GM12878 (cell line): ENCODE results near the gene QPRT. TPM values are rescaled to one million over a fixed set of nuclear protein-coding genes. Genes with fewer than 3 reads are reported as not detected.
"Not testable (repeated sequence)": the region's sequence is repeated elsewhere in the genome, so short reads cannot be mapped to it uniquely, and the experiment has no call there.

Experiments
- ATAC-seq: fragments of 200-7000 bp; cut with Tn5 transposase; 3 replicates; pipeline ENCODE4 v1.9.1; 2020; ENCODE audit warnings: mild to moderate bottlenecking, moderate library complexity
- BruUV-seq: library from RNA; stranded (reverse); fragments of 400-500 nt; replicated peaks from 2 replicates; lab custom pipeline; 2021; lab: Mats Ljungman, UMichigan
- CTCF ChIA-PET: fragments of 300-600 bp; sonication (Branson Sonifier 250); formaldehyde crosslinking; extraction: SDS; loops from one replicate; lab custom pipeline; 2021; ENCODE audit warnings: inconsistent platforms; lab: Yijun Ruan, JAX
- POLR2A ChIA-PET: fragments of 350-600 bp; formaldehyde crosslinking; extraction: SDS; loops from one replicate; lab custom pipeline; 2021; ENCODE audit warnings: inconsistent platforms; lab: Charles Lee
- RAD21 ChIA-PET: fragments of 300-600 bp; sonication (Branson Sonifier 250); formaldehyde crosslinking; loops from one replicate; lab custom pipeline; 2023; ENCODE audit warnings: antibody characterized with exemption; ENCODE audit not compliant: unreplicated experiment; lab: Charles Lee
- SMC1A ChIA-PET: fragments of 300-600 bp; sonication (Branson Sonifier 250); formaldehyde crosslinking; loops from one replicate; lab custom pipeline; 2023; ENCODE audit not compliant: unreplicated experiment, uncharacterized antibody; lab: Charles Lee
- DNase-seq: peaks from one replicate; pipeline ENCODE4 v3.0.0-alpha.2; 2011; ENCODE audit warnings: low read depth, low spot score
- FAIRE-seq: peaks from 3 replicates; lab custom pipeline; 2011; peaks lifted over from hg19 to GRCh38; lab: Jason Lieb, UNC
- H2AFZ ChIP-seq: 2 replicates; pipeline ENCODE4 v1.6.0; 2011; ENCODE audit warnings: low read depth, low read length, control low read depth; ENCODE audit not compliant: control insufficient read depth
- H3K27ac ChIP-seq: 2 replicates; pipeline ENCODE4 v1.5.1; 2011; ENCODE audit warnings: control low read depth; ENCODE audit not compliant: control insufficient read depth, insufficient read depth
- H3K27me3 ChIP-seq, 2 experiments: replicated peaks in 1 of 2; 2 replicates each; pipeline versions ENCODE4 v1.6.0 to v1.6.1; 2011; ENCODE audit warnings: low read length in 1 of 2; ENCODE audit not compliant: control insufficient read depth in 2 of 2, insufficient read depth in 2 of 2
- H3K36me3 ChIP-seq, 2 experiments: 2 replicates each; pipeline ENCODE4 v1.5.1; 2011; ENCODE audit warnings: low read length in 1 of 2; ENCODE audit not compliant: control insufficient read depth in 2 of 2, insufficient read depth in 2 of 2
- H3K4me1 ChIP-seq: 2 replicates; pipeline ENCODE4 v1.6.1; 2011; ENCODE audit warnings: mild to moderate bottlenecking, low read length, moderate library complexity, mixed read lengths; ENCODE audit not compliant: control insufficient read depth, insufficient read depth
- H3K4me2 ChIP-seq: 2 replicates; pipeline ENCODE4 v1.6.0; 2011; ENCODE audit warnings: control low read depth; ENCODE audit not compliant: control insufficient read depth, insufficient read depth
- H3K4me3 ChIP-seq: fragments of 200-600 bp; sonication (generic); 2 replicates; pipeline ENCODE4 v1.5.1; 2016
- H3K79me2 ChIP-seq: 2 replicates; pipeline ENCODE4 v1.6.0; 2011; ENCODE audit warnings: low read length; ENCODE audit not compliant: control insufficient read depth, insufficient read depth
- H3K9ac ChIP-seq: 2 replicates; pipeline ENCODE4 v1.8.0; 2011; ENCODE audit warnings: low read length, control low read depth, mixed read lengths; ENCODE audit not compliant: control insufficient read depth, insufficient read depth
- H3K9me3 ChIP-seq: replicated peaks from 3 replicates; pipeline ENCODE4 v1.5.1; 2011; ENCODE audit warnings: mild to moderate bottlenecking, low read length; ENCODE audit not compliant: control insufficient read depth, insufficient read depth
- H4K20me1 ChIP-seq: 2 replicates; pipeline ENCODE4 v1.6.0; 2011; ENCODE audit not compliant: control insufficient read depth, insufficient read depth
- IRF5 ChIP-seq: fragments of 450-650 bp; IDR thresholded peaks from 2 replicates; pipeline ENCODE4 v1.6.1; 2017; ENCODE audit warnings: borderline replicate concordance
- MYB ChIP-seq: fragments of 150-350 bp; IDR thresholded peaks from 2 replicates; pipeline ENCODE4 v1.6.1; 2014; ENCODE audit warnings: mild to moderate bottlenecking, low read depth, low read length, borderline replicate concordance
- NKRF ChIP-seq: fragments of 450-650 bp; conservative IDR thresholded peaks from 2 replicates; pipeline ENCODE4 v1.6.1; 2017; ENCODE audit warnings: mild to moderate bottlenecking, moderate library complexity
- NR2F1 ChIP-seq: fragments of 450-650 bp; conservative IDR thresholded peaks from 2 replicates; pipeline ENCODE4 v1.6.1; 2017; ENCODE audit warnings: mild to moderate bottlenecking
- PAX8 ChIP-seq: fragments of 450-650 bp; IDR thresholded peaks from 2 replicates; pipeline ENCODE4 v1.6.1; 2017; ENCODE audit warnings: mild to moderate bottlenecking, moderate library complexity
- YY1 ChIP-seq: IDR thresholded peaks from 2 replicates; pipeline ENCODE4 v1.6.1; 2011; ENCODE audit warnings: low read depth, mild to moderate bottlenecking, low read length
- WGBS: methylation state at CpG from one replicate; pipeline ENCODE4 v1.1.6; 2016; ENCODE audit warnings: low lambda C conversion rate; ENCODE audit not compliant: insufficient replicate concordance, insufficient coverage; ENCODE audit errors: missing lambda C conversion rate; 5-methylcytosine and 5-hydroxymethylcytosine counted together
- in situ Hi-C: fragments of 300-500 bp; cut with MboI; formaldehyde crosslinking; loops from 9 replicates; pipeline ENCODE4 v1.14.3; 2018; ENCODE audit warnings: mixed read lengths
- intact Hi-C: fragments of 100-400 bp; cut with micrococcal nuclease; formaldehyde crosslinking; loops from one replicate; pipeline ENCODE4 v1.14.2; 2022; ENCODE audit not compliant: unreplicated experiment
- polyA plus RNA-seq, 11 experiments: library from polyadenylated mRNA; depleted of rRNA in 4 of 11; unstranded in 6 of 11; stranded (reverse) in 5 of 11; fragments of >200 nt; fragmentation: Nextera tagmentation in 4 of 11; fragmentation: Illumina TruSeq in 1 of 11; extraction: Ambion mirVana in 4 of 11; extraction: Trizol in 1 of 11; gene quantifications; 1 replicate in 1 of 11; 2 replicates in 10 of 11; pipeline versions ENCODE4 v1.2.1 to v1.2.3, GENCODE V29; 2011 to 2016; ENCODE audit warnings: inconsistent platforms in 2 of 11, missing spikeins in 2 of 11, low read depth in 1 of 11
- total RNA-seq, 4 experiments: library from RNA; depleted of rRNA in 3 of 4; stranded (reverse); fragments of >200 nt in 3 of 4; fragmentation: Illumina TruSeq in 1 of 4; extraction: Trizol in 1 of 4; gene quantifications; 2 replicates each; pipeline versions ENCODE4 v1.2.1 to v1.2.3, GENCODE V29; 2013 to 2021
- TF ChIP-seq, protein P1 (sequence below): fragments of 150-350 bp; IDR thresholded peaks from 2 replicates; pipeline ENCODE4 v1.6.1; 2014; ENCODE audit warnings: mild to moderate bottlenecking, low read depth, low read length
- TF ChIP-seq, protein P2 (sequence below): IDR thresholded peaks from 2 replicates; pipeline ENCODE4 v1.6.1; 2012; ENCODE audit warnings: low read depth, low read length, improper control_type of control experiment

QPRT gene
- total and polyA plus RNA-seq, 10 of the 15 experiments (the other 5 are each of a cell fraction or from before 2014, with no cell fraction given) = 2.7 to 43.0 (median 31.3) TPM

- no peaks in the 10 kb centered on the region for H3K27me3 ChIP-seq
- H3K27ac ChIP-seq = no peak overlapping the region
- CTCF ChIA-PET = interaction anchor here (1.0 to 1.7 kb wide), 3 partner anchors 13 to 590 kb away, joined by 3 to 5 read pairs (median 4); no protein-coding TSS in a partner anchor
- no TSS peak for BruUV-seq
- RAD21 ChIA-PET = interaction anchor here (1.0 kb wide), 1 partner anchor 85 kb away, joined by 3 read pairs; the partner anchor contains the start of gene KIF22
- in situ Hi-C loops (no loop called here), intact Hi-C loops (no loop called here)
- FAIRE-seq = no peak
- SMC1A ChIA-PET = interaction anchor here (0.9 to 1.2 kb wide), 2 partner anchors 17 to 25 kb away, joined by 3 to 4 read pairs; no protein-coding TSS in a partner anchor
- ATAC-seq = no peak
- no peaks in the 10 kb centered on the region for H3K79me2 ChIP-seq
- H3K36me3 ChIP-seq = no peaks in the 10 kb centered on the region
- POLR2A ChIA-PET = no interaction called here
- no peak for DNase-seq
- no peak overlapping the region for H2AFZ ChIP-seq
- no peaks in the 10 kb centered on the region for H4K20me1 ChIP-seq
- TF ChIP-seq IRF5 (no peak), YY1 (no peak), PAX8 (no peak), NR2F1 (no peak), NKRF (no peak), MYB (no peak)
- TF ChIP-seq, protein P1, sequence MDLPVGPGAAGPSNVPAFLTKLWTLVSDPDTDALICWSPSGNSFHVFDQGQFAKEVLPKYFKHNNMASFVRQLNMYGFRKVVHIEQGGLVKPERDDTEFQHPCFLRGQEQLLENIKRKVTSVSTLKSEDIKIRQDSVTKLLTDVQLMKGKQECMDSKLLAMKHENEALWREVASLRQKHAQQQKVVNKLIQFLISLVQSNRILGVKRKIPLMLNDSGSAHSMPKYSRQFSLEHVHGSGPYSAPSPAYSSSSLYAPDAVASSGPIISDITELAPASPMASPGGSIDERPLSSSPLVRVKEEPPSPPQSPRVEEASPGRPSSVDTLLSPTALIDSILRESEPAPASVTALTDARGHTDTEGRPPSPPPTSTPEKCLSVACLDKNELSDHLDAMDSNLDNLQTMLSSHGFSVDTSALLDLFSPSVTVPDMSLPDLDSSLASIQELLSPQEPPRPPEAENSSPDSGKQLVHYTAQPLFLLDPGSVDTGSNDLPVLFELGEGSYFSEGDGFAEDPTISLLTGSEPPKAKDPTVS = no peak
- TF ChIP-seq, protein P2, sequence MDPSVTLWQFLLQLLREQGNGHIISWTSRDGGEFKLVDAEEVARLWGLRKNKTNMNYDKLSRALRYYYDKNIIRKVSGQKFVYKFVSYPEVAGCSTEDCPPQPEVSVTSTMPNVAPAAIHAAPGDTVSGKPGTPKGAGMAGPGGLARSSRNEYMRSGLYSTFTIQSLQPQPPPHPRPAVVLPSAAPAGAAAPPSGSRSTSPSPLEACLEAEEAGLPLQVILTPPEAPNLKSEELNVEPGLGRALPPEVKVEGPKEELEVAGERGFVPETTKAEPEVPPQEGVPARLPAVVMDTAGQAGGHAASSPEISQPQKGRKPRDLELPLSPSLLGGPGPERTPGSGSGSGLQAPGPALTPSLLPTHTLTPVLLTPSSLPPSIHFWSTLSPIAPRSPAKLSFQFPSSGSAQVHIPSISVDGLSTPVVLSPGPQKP = no peak
- 50% methylated on average over 2 of the region's 2 CpGs for WGBS
- H3K9ac ChIP-seq = no peak overlapping the region
- no peak overlapping the region for H3K4me2 ChIP-seq
- H3K9me3 ChIP-seq = no peaks in the 10 kb centered on the region; the same call in 2 of the 3 replicates
- no peak overlapping the region for H3K4me3 ChIP-seq
- peaks cover 15% of the 10 kb centered on the region for H3K4me1 ChIP-seq
These were observed 26.1 kb downstream of the QPRT start for GRCh38 chr16:29705030-29705429.

- H3K4me2 ChIP-seq, POLR2A ChIA-PET, H2AFZ ChIP-seq, H4K20me1 ChIP-seq, FAIRE-seq, H3K27ac ChIP-seq, BruUV-seq, in situ Hi-C loops, RAD21 ChIA-PET, intact Hi-C loops, H3K9me3 ChIP-seq, H3K36me3 ChIP-seq, H3K79me2 ChIP-seq, H3K27me3 ChIP-seq, DNase-seq, H3K9ac ChIP-seq, ATAC-seq, H3K4me3 ChIP-seq: not testable (repeated sequence)
- 100% methylated on average over 1 of the region's 1 CpG for WGBS
- ChIA-PET SMC1A (interaction anchor here (1.2 kb wide), 1 partner anchor 65 kb away, joined by 3 read pairs; no protein-coding TSS in a partner anchor), CTCF (interaction anchor here (1.2 to 1.8 kb wide), 3 partner anchors 22 to 142 kb away, joined by 3 to 5 read pairs (median 3); no protein-coding TSS in a partner anchor)
- H3K4me1 ChIP-seq = peaks cover 16% of the 10 kb centered on the region
These were observed 28.2 kb downstream of the QPRT start for GRCh38 chr16:29707160-29707559.
